Panc1 (cell line): ENCODE data around the gene PRKG1. TPM values are rescaled to one million over a fixed set of nuclear protein-coding genes. Genes with fewer than 3 reads are reported as not detected.

Experiments
- ATAC-seq: fragments of 200-7000 bp; cut with Tn5 transposase; 2 replicates; pipeline ENCODE4 v1.9.1; 2020; ENCODE audit warnings: mild to moderate bottlenecking, moderate library complexity
- BruUV-seq: library from RNA; stranded (reverse); fragments of 400-500 nt; replicated peaks from 2 replicates; lab custom pipeline; 2021; lab: Mats Ljungman, UMichigan
- CTCF ChIA-PET: fragments of 300-600 bp; sonication (Branson Sonifier 250); formaldehyde crosslinking; loops from one replicate; lab custom pipeline; 2022; ENCODE audit warnings: antibody characterized with exemption; lab: Charles Lee
- POLR2A ChIA-PET: fragments of 300-600 bp; sonication (Branson Sonifier 250); formaldehyde crosslinking; loops from one replicate; lab custom pipeline; 2022; ENCODE audit warnings: antibody characterized with exemption; lab: Charles Lee
- DNase-seq: peaks from one replicate; pipeline ENCODE4 v3.0.0-alpha.2; 2010; ENCODE audit warnings: low read depth, low spot score
- H3K27ac ChIP-seq: 2 replicates; pipeline ENCODE4 v1.5.1; 2011; ENCODE audit warnings: mild to moderate bottlenecking, low read length, inconsistent platforms
- H3K27me3 ChIP-seq: fragments of 200-500 bp; sonication (Bioruptor generic); 2 replicates; pipeline ENCODE4 v1.6.0; 2014; ENCODE audit warnings: low read length, inconsistent platforms; ENCODE audit not compliant: control insufficient read depth, insufficient read depth
- H3K36me3 ChIP-seq: fragments of 200-500 bp; sonication (Bioruptor generic); 2 replicates; pipeline ENCODE4 v1.5.1; 2014; ENCODE audit warnings: inconsistent platforms, mild to moderate bottlenecking, low read length, moderate library complexity; ENCODE audit not compliant: control insufficient read depth, insufficient read depth
- H3K4me1 ChIP-seq: 2 replicates; pipeline ENCODE4 v1.5.1; 2011; ENCODE audit warnings: inconsistent platforms, mild to moderate bottlenecking, low read length, moderate library complexity; ENCODE audit not compliant: control insufficient read depth, insufficient read depth
- H3K4me3 ChIP-seq, 2 experiments: 2 replicates each; pipeline ENCODE4 v1.5.1; 2011 to 2012; ENCODE audit warnings: low read depth in 2 of 2, low read length in 2 of 2, mild to moderate bottlenecking in 2 of 2, inconsistent platforms in 1 of 2, moderate library complexity in 1 of 2
- H3K9me3 ChIP-seq: fragments of 200-500 bp; sonication (Bioruptor generic); 2 replicates; pipeline ENCODE4 v1.5.1; 2014; ENCODE audit warnings: low read depth, mild to moderate bottlenecking, inconsistent platforms, low read length, moderate library complexity; ENCODE audit not compliant: control insufficient read depth, insufficient read depth
- CTCF ChIP-seq: fragments of 450-650 bp; IDR thresholded peaks from 2 replicates; pipeline ENCODE4 v1.5.1; 2017; ENCODE audit warnings: mild to moderate bottlenecking
- POLR2AphosphoS5 ChIP-seq: IDR thresholded peaks from 2 replicates; pipeline ENCODE4 v1.6.1; 2012; ENCODE audit warnings: mild to moderate bottlenecking, low read depth, low read length, moderate library complexity
- SIN3A ChIP-seq: IDR thresholded peaks from 2 replicates; pipeline ENCODE4 v1.6.1; 2012; ENCODE audit warnings: low read depth, mild to moderate bottlenecking, low read length, moderate library complexity, borderline replicate concordance; ENCODE audit not compliant: insufficient read depth
- TCF7L2 ChIP-seq: IDR thresholded peaks from 2 replicates; pipeline ENCODE4 v1.6.1; 2011; ENCODE audit warnings: mild to moderate bottlenecking, low read depth, low read length, inconsistent platforms
- in situ Hi-C: cut with HindIII; loops from 2 replicates; pipeline ENCODE4 v1.10.0; 2016; ENCODE audit warnings: low sequenced_read_pairs, low pct_unique_long_range_greater_than_20kb
- intact Hi-C: fragments of 100-400 bp; cut with micrococcal nuclease; formaldehyde crosslinking; loops from one replicate; pipeline ENCODE4 v1.10.0; 2022; ENCODE audit not compliant: unreplicated experiment
- total RNA-seq: library from RNA; stranded (reverse); gene quantifications from one replicate; pipeline ENCODE4 v1.2.1, GENCODE V29; 2021; ENCODE audit not compliant: unreplicated experiment
- TF ChIP-seq, protein P1 (sequence below), 2 experiments: IDR thresholded peaks; 2 replicates each; pipeline ENCODE4 v1.6.1; 2011 to 2012; ENCODE audit warnings: low read depth in 2 of 2, control low read depth in 1 of 2, low read length in 1 of 2, mild to moderate bottlenecking in 1 of 2, moderate library complexity in 1 of 2; ENCODE audit not compliant: insufficient read depth in 1 of 2

Gene PRKG1
- total RNA-seq, 1 experiment from 2014 or later = 0.92 TPM

DNA sequence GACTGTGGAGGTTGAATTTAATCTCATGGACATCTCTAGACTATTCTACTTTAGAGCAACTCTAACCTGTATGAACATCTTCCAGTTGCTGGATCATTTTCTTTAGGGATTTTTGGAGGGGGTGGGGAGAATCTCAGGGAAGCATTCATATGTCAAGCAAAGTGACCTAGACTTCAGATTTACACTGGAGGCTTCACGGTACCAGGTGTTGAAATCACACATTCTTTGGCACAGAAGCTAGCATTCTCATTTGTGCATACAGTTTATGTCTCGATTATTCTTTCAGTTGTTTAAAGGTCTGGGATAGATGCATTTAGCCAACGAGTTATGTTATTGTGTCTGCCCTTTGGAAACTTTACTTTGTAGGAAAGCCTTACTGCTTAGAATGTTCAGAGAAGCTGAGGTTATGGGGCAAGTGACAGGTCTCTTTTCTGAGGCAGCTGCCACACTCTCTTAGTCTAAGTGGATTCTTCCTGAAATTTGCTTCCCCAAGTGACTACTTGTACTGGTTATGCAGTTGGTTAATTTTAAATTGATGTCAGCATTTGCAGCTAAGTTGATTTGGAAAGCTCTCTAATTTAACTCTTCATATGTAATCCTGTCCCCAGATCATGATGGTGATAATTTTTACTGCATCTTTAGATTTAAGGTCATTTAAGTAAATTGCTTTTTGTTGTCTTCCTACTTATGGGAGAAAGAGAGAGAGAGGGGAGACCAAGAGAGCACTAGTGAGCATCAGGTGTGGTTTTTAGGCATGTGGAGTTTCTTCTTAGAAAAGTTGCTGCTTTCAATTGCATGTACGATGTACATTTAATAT lies 153.8 kb downstream of the PRKG1 start:
- no peaks in the 10 kb centered on the region for H3K36me3 ChIP-seq
- intact Hi-C loops (no loop called here), in situ Hi-C loops (no loop called here)
- CTCF ChIA-PET = no interaction called here
- no TSS peak for BruUV-seq
- TF ChIP-seq, protein P1, sequence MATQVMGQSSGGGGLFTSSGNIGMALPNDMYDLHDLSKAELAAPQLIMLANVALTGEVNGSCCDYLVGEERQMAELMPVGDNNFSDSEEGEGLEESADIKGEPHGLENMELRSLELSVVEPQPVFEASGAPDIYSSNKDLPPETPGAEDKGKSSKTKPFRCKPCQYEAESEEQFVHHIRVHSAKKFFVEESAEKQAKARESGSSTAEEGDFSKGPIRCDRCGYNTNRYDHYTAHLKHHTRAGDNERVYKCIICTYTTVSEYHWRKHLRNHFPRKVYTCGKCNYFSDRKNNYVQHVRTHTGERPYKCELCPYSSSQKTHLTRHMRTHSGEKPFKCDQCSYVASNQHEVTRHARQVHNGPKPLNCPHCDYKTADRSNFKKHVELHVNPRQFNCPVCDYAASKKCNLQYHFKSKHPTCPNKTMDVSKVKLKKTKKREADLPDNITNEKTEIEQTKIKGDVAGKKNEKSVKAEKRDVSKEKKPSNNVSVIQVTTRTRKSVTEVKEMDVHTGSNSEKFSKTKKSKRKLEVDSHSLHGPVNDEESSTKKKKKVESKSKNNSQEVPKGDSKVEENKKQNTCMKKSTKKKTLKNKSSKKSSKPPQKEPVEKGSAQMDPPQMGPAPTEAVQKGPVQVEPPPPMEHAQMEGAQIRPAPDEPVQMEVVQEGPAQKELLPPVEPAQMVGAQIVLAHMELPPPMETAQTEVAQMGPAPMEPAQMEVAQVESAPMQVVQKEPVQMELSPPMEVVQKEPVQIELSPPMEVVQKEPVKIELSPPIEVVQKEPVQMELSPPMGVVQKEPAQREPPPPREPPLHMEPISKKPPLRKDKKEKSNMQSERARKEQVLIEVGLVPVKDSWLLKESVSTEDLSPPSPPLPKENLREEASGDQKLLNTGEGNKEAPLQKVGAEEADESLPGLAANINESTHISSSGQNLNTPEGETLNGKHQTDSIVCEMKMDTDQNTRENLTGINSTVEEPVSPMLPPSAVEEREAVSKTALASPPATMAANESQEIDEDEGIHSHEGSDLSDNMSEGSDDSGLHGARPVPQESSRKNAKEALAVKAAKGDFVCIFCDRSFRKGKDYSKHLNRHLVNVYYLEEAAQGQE (IDR thresholded peaks at IDR 0.05; ENCODE audit: insufficient read depth in 1 of 2, low read depth in 2 of 2, low read length in 1 of 2) = no peak
- TF ChIP-seq SIN3A = no peak
- no peak for TF ChIP-seq TCF7L2
- TF ChIP-seq CTCF = no peak
- no peak for TF ChIP-seq POLR2AphosphoS5
- DNase-seq (no peak), ATAC-seq (no peak)
- H3K4me3 ChIP-seq = no peak overlapping the region
- no peaks in the 10 kb centered on the region for H3K27me3 ChIP-seq
- POLR2A ChIA-PET = no interaction called here
- H3K27ac ChIP-seq = no peak overlapping the region
- H3K4me1 ChIP-seq = no peaks in the 10 kb centered on the region
- no peaks in the 10 kb centered on the region for H3K9me3 ChIP-seq

GRCh38 chr10:51228714-51229100 lies 154.4 kb downstream of the PRKG1 start:
- no peaks in the 10 kb centered on the region for H3K27me3 ChIP-seq
- no peak for ATAC-seq
- no peak for DNase-seq
- in situ Hi-C loops = no loop called here
- POLR2A ChIA-PET = no interaction called here
- intact Hi-C loops = no loop called here
- no peak overlapping the region for H3K4me3 ChIP-seq
- no TSS peak for BruUV-seq
- TF ChIP-seq CTCF (no peak), TCF7L2 (no peak), SIN3A (no peak), POLR2AphosphoS5 (no peak)
- TF ChIP-seq, protein P1 (IDR thresholded peaks at IDR 0.05; ENCODE audit: insufficient read depth in 1 of 2, low read depth in 2 of 2, low read length in 1 of 2) = no peak
- H3K9me3 ChIP-seq = no peaks in the 10 kb centered on the region
- H3K4me1 ChIP-seq = no peaks in the 10 kb centered on the region
- CTCF ChIA-PET = no interaction called here
- H3K36me3 ChIP-seq = no peaks in the 10 kb centered on the region
- H3K27ac ChIP-seq = no peak overlapping the region
